Measurements from ENCODE around the gene SLC7A6OS. TPM values are rescaled to one million over a fixed set of nuclear protein-coding genes. Genes with fewer than 3 reads are reported as not detected.

SLC7A6OS gene
- total RNA-seq, 1 experiment from 2014 or later: 19.4 TPM

GRCh38 chr16:68338326-68339119 is 27.8 kb upstream of the SLC7A6OS start:
- CTCF ChIA-PET: interaction anchor here (0.6 to 1.0 kb wide), 4 partner anchors 9 to 171 kb away, joined by 3 to 7 read pairs (median 4); no protein-coding TSS in a partner anchor
- no peaks in the 10 kb centered on the region for H3K9me3 Mint-ChIP-seq (ENCODE audit: unreplicated experiment)
- no peaks in the 10 kb centered on the region for H3K27me3 Mint-ChIP-seq (ENCODE audit: insufficient read depth, unreplicated experiment)
- no peak overlapping the region for H3K27ac Mint-ChIP-seq (ENCODE audit: low read depth, unreplicated experiment)
- POLR2A ChIA-PET: no interaction called here
- no peak for DNase-seq (ENCODE audit: unreplicated experiment)
- no TSS peak for BruUV-seq (replicated peaks)
- peaks cover 15% of the 10 kb centered on the region for H3K4me1 Mint-ChIP-seq (ENCODE audit: insufficient read depth, unreplicated experiment)
- H3K36me3 Mint-ChIP-seq (ENCODE audit: insufficient read depth, unreplicated experiment): peaks cover 42% of the 10 kb centered on the region
- intact Hi-C loops (cut with micrococcal nuclease): no loop called here
- H3K4me3 Mint-ChIP-seq (ENCODE audit: unreplicated experiment): no peak overlapping the region
- TF ChIP-seq CTCF (IDR thresholded peaks at IDR 0.05; ENCODE audit: unreplicated experiment): no peak

DNA sequence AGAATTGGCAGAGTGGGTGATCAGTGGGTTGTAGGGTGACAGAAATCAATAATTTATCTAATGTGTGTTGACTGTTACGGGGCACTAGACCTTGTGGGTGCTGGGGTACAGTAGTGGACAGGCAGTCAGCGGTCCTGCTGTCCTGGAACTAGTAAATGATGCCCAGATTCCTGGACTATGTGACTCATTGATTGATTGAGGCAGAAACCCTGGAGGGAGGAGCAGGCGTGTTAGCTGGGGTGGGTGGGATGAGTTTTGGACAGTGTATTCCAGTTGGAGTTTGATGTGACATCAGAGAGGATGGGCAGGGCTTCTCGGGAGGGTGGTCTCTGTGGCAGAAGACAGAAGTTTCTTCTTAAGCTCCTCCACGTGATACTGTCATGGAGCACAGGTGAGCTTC is 24.4 kb upstream of the SLC7A6OS start:
- intact Hi-C loops (cut with micrococcal nuclease): no loop called here
- Mint-ChIP-seq H3K36me3 (ENCODE audit: insufficient read depth, unreplicated experiment) (peaks cover 21% of the 10 kb centered on the region), H3K27ac (ENCODE audit: low read depth, unreplicated experiment) (no peak overlapping the region), H3K27me3 (ENCODE audit: insufficient read depth, unreplicated experiment) (no peaks in the 10 kb centered on the region), H3K9me3 (ENCODE audit: unreplicated experiment) (no peaks in the 10 kb centered on the region), H3K4me1 (ENCODE audit: insufficient read depth, unreplicated experiment) (peaks cover 15% of the 10 kb centered on the region), H3K4me3 (ENCODE audit: unreplicated experiment) (no peak overlapping the region)
- ChIA-PET POLR2A (interaction anchor here (0.8 to 2.8 kb wide), 4 partner anchors 24 to 98 kb away, joined by 3 to 13 read pairs (median 8); partner anchors contain the start of genes PRMT7 and SLC7A6OS), CTCF (interaction anchor here (0.6 to 5.3 kb wide), 4 partner anchors 9 to 694 kb away, joined by 3 to 43 read pairs (median 4); partner anchors contain the start of gene SLC7A6)
- no peak for TF ChIP-seq CTCF (IDR thresholded peaks at IDR 0.05; ENCODE audit: unreplicated experiment)
- BruUV-seq (replicated peaks): no TSS peak
- DNase-seq (ENCODE audit: unreplicated experiment): peak; percentile 18

DNA sequence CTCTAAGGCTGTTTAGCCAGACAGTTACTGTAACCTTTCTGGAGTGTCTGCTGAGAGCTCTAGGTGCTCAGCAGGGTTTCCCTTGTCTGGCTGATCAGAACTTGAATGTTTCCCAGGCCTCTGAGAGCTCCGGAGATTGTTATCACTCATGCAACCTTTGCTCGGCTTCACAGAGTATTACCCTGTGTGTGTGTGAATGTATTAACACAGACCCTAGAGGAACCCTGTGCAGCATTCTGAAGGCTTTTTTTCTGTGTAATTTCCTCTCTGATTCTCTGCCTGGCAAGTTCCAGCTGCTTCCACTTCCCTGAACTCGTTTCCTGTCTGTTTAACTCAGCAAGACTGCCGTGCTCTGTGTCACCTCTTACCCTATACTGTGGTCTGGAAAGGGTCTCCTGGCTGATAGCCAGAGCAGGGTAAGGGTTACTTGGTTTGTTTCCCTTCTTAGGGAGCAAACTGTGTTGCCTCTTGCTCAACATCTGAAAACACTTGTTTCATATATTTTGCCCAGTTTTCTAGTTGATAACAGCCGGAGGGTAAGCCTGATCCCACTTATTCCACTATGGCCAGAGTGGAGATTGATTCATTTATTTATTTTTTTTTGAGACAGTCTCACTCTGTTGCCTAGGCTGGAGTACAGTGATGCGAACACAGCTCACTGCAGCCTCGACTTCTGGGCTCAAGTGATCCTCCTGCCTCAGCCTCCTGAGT is 21.8 kb upstream of the SLC7A6OS start:
- H3K4me1 Mint-ChIP-seq (ENCODE audit: insufficient read depth, unreplicated experiment): peaks cover 25% of the 10 kb centered on the region
- intact Hi-C loops (cut with micrococcal nuclease): no loop called here
- no TSS peak for BruUV-seq (replicated peaks)

More for the DNA sequence above, 21.8 kb upstream of the SLC7A6OS start:
- TF ChIP-seq CTCF (IDR thresholded peaks at IDR 0.05; ENCODE audit: unreplicated experiment): no peak
- ChIA-PET CTCF (interaction anchor here (1.0 to 5.3 kb wide), 2 partner anchors 11 to 70 kb away, joined by 4 to 43 read pairs; partner anchors contain the start of gene SLC7A6), POLR2A (interaction anchor here (0.6 to 1.6 kb wide), 4 partner anchors 21 to 690 kb away, joined by 3 to 5 read pairs (median 3); partner anchors contain the start of genes PRMT7, SLC7A6 and SLC7A6OS)
- DNase-seq (ENCODE audit: unreplicated experiment): no peak
- Mint-ChIP-seq H3K36me3 (ENCODE audit: insufficient read depth, unreplicated experiment) (peaks cover 21% of the 10 kb centered on the region), H3K27ac (ENCODE audit: low read depth, unreplicated experiment) (no peak overlapping the region), H3K27me3 (ENCODE audit: insufficient read depth, unreplicated experiment) (no peaks in the 10 kb centered on the region), H3K4me3 (ENCODE audit: unreplicated experiment) (no peak overlapping the region), H3K9me3 (ENCODE audit: unreplicated experiment) (no peaks in the 10 kb centered on the region)
